ENCODE data around the gene NFATC1. TPM values are rescaled to one million over a fixed set of nuclear protein-coding genes. Genes with fewer than 3 reads are reported as not detected.

NFATC1 gene
- polyA plus RNA-seq, 1 donor from 2014 or later: 0.37 TPM

- H3K79me2 ChIP-seq (replicated peaks; ENCODE audit: insufficient read depth, low read length): no peaks in the 10 kb centered on the region
- no peak overlapping the region for H3K4me2 ChIP-seq (ENCODE audit: low read length)
- no peaks in the 10 kb centered on the region for H4K20me1 ChIP-seq (ENCODE audit: insufficient read depth)
- no peak overlapping the region for H3K9ac ChIP-seq (ENCODE audit: low read length)
- H3K27me3 ChIP-seq (ENCODE audit: insufficient read depth, low read depth, low read length): no peaks in the 10 kb centered on the region
- H3K9me2 ChIP-seq (ENCODE audit: insufficient read depth, low read length): no peaks in the 10 kb centered on the region
- H3K4me3 ChIP-seq (ENCODE audit: low read length): no peak overlapping the region
- H3F3A ChIP-seq (ENCODE audit: insufficient read depth, low read length, poor library complexity, severe bottlenecking): no peaks in the 10 kb centered on the region
- H3K9me3 ChIP-seq (ENCODE audit: low read length): no peaks in the 10 kb centered on the region
- no peak overlapping the region for H3K27ac ChIP-seq (ENCODE audit: low read length)
- H3K36me3 ChIP-seq (ENCODE audit: insufficient read depth, low read length): no peaks in the 10 kb centered on the region
- TF ChIP-seq RAD21 (conservative IDR thresholded peaks at IDR 0.05): no peak
- no peak for TF ChIP-seq CTCF (IDR thresholded peaks at IDR 0.05; ENCODE audit: poor library complexity, severe bottlenecking)
- TF ChIP-seq EP300 (conservative IDR thresholded peaks at IDR 0.05; ENCODE audit: poor library complexity, severe bottlenecking): no peak
- TF ChIP-seq TAF1 (IDR thresholded peaks at IDR 0.05; ENCODE audit: low read depth): no peak
- TF ChIP-seq MXI1 (conservative IDR thresholded peaks at IDR 0.05; ENCODE audit: poor library complexity, severe bottlenecking): no peak
- TF ChIP-seq EZH2 (IDR thresholded peaks at IDR 0.05; ENCODE audit: borderline replicate concordance, insufficient read depth, low read length, poor library complexity, severe bottlenecking): no peak
- TF ChIP-seq SMC3 (conservative IDR thresholded peaks at IDR 0.05; ENCODE audit: poor library complexity): no peak
- no peak for TF ChIP-seq REST (IDR thresholded peaks at IDR 0.05; ENCODE audit: borderline replicate concordance)
- no peak for TF ChIP-seq POLR2AphosphoS5 (IDR thresholded peaks at IDR 0.05)
- no peak overlapping the region for H2AFZ ChIP-seq (ENCODE audit: low read depth, low read length)
Measured at GRCh38 chr18:79406708-79407107, 11.0 kb downstream of the NFATC1 start.

- TF ChIP-seq EP300 (conservative IDR thresholded peaks at IDR 0.05; ENCODE audit: poor library complexity, severe bottlenecking): no peak
- TF ChIP-seq POLR2AphosphoS5 (IDR thresholded peaks at IDR 0.05): no peak
- TF ChIP-seq RAD21 (conservative IDR thresholded peaks at IDR 0.05): no peak
- no peak for TF ChIP-seq EZH2 (IDR thresholded peaks at IDR 0.05; ENCODE audit: borderline replicate concordance, insufficient read depth, low read length, poor library complexity, severe bottlenecking)
- no peak for TF ChIP-seq CTCF (IDR thresholded peaks at IDR 0.05; ENCODE audit: poor library complexity, severe bottlenecking)
- Histone ChIP-seq H3K9ac (ENCODE audit: low read length) (no peak overlapping the region), H3F3A (ENCODE audit: insufficient read depth, low read length, poor library complexity, severe bottlenecking) (no peaks in the 10 kb centered on the region), H3K79me2 (replicated peaks; ENCODE audit: insufficient read depth, low read length) (no peaks in the 10 kb centered on the region), H3K4me3 (ENCODE audit: low read length) (no peak overlapping the region), H3K9me3 (ENCODE audit: low read length) (no peaks in the 10 kb centered on the region), H3K27ac (ENCODE audit: low read length) (no peak overlapping the region), H3K27me3 (ENCODE audit: insufficient read depth, low read depth, low read length) (no peaks in the 10 kb centered on the region), H4K20me1 (ENCODE audit: insufficient read depth) (no peaks in the 10 kb centered on the region), H2AFZ (ENCODE audit: low read depth, low read length) (no peak overlapping the region), H3K36me3 (ENCODE audit: insufficient read depth, low read length) (no peaks in the 10 kb centered on the region), H3K4me2 (ENCODE audit: low read length) (no peak overlapping the region), H3K9me2 (ENCODE audit: insufficient read depth, low read length) (no peaks in the 10 kb centered on the region)
Measured at GRCh38 chr18:79409313-79409712, 13.6 kb downstream of the NFATC1 start.
